ENCODE measurements around the gene HES4. TPM values are rescaled to one million over a fixed set of nuclear protein-coding genes. Genes with fewer than 3 reads are reported as not detected.

The HES4 gene
- total and polyA plus RNA-seq, 2 donors (not counting 3 experiments of a cell fraction or from before 2014, with no cell fraction given), result 30.5 to 37.6 TPM

- Histone ChIP-seq H3K4me2 (ENCODE audit: insufficient read depth, low read length) (no peak overlapping the region), H3K36me3 (ENCODE audit: control insufficient read depth in 2 of 2, extremely low read depth in 1 of 2, insufficient read depth in 2 of 2, low read length in 2 of 2) (peaks cover 0 to 16% of the 10 kb centered on the region in 2 experiments), H3K9me3 (replicated peaks; ENCODE audit: control insufficient read depth, insufficient read depth, low read length) (no peaks in the 10 kb centered on the region), H3K9me1 (replicated peaks; ENCODE audit: control insufficient read depth, extremely low read depth, insufficient read depth, low read length) (no peaks in the 10 kb centered on the region), H3K4me1 (ENCODE audit: control insufficient read depth, extremely low read depth, insufficient read depth, low read length) (peaks cover 7% of the 10 kb centered on the region), H3K4me3 (replicated peaks in 1 of 3; ENCODE audit: insufficient read depth in 1 of 3, low read depth in 1 of 3, low read length in 3 of 3) (no peak overlapping the region), H3K79me2 (ENCODE audit: control insufficient read depth, insufficient read depth, low read length) (no peaks in the 10 kb centered on the region), H2AFZ (ENCODE audit: low read depth, low read length) (no peak overlapping the region), H4K20me1 (replicated peaks; ENCODE audit: control insufficient read depth, extremely low read depth, insufficient read depth, low read length) (no peaks in the 10 kb centered on the region), H3K9ac (replicated peaks; ENCODE audit: extremely low read depth, insufficient read depth, low read length) (no peak overlapping the region), H3K27me3 (ENCODE audit: control insufficient read depth in 2 of 2, insufficient read depth in 2 of 2, low read length in 2 of 2) (no peaks in the 10 kb centered on the region), H3K27ac (ENCODE audit: insufficient read depth, low read depth, low read length) (no peak overlapping the region)
- ChIA-PET POLR2A (no interaction called here), CTCF (no interaction called here)
- dilution Hi-C loops (cut with MboI; ENCODE audit: extremely low pct_ligation_motif_present, low sequenced_read_pairs) (no loop called here), intact Hi-C loops (cut with micrococcal nuclease) (no loop called here)
- no TSS peak for BruUV-seq (replicated peaks)
- DNase-seq (ENCODE audit: low read depth, low spot score) (no peak), FAIRE-seq (no peak)
- TF ChIP-seq CTCF (IDR thresholded peaks at IDR 0.05; ENCODE audit: extremely low read depth in 1 of 2, insufficient read depth in 1 of 2, low read depth in 1 of 2, low read length in 2 of 2) (no peak), POLR2A (IDR thresholded peaks at IDR 0.05; ENCODE audit: low read depth, low read length) (no peak)
Observed at GRCh38 chr1:1043411-1043810, 43.5 kb upstream of the HES4 start.

DNA sequence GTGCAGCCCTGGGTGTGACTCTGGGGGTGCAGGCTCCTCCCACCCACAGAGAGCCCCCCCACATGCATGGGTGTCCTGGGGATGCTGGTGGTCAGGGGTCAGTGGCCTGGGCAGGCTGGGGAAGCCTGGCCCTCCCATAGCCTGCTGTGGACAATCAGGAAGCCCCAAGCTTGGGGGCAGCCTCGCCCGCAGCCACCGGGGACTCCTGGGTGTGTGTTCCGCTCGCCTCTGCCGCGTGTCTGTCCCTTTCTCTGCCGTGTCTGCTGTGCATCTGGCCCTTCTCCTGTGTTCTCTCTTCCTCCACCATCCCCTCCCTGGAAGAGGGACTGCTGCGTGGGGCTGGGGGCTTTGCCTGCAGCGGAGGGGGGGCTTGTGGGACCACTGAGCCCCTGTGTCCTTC is 42.9 kb upstream of the HES4 start:
- no TSS peak for BruUV-seq (replicated peaks)
- no peak overlapping the region for H3K9ac ChIP-seq (replicated peaks; ENCODE audit: extremely low read depth, insufficient read depth, low read length)
- H4K20me1 ChIP-seq (replicated peaks; ENCODE audit: control insufficient read depth, extremely low read depth, insufficient read depth, low read length), result no peaks in the 10 kb centered on the region
- H3K27me3 ChIP-seq (ENCODE audit: control insufficient read depth in 2 of 2, insufficient read depth in 2 of 2, low read length in 2 of 2), result no peaks in the 10 kb centered on the region
- intact Hi-C loops (cut with micrococcal nuclease), result no loop called here
- H3K27ac ChIP-seq (ENCODE audit: insufficient read depth, low read depth, low read length), result no peak overlapping the region
- no peak overlapping the region for H3K4me3 ChIP-seq (replicated peaks in 1 of 3; ENCODE audit: insufficient read depth in 1 of 3, low read depth in 1 of 3, low read length in 3 of 3)
- peaks cover 0 to 16% of the 10 kb centered on the region in 2 experiments for H3K36me3 ChIP-seq (ENCODE audit: control insufficient read depth in 2 of 2, extremely low read depth in 1 of 2, insufficient read depth in 2 of 2, low read length in 2 of 2)
- dilution Hi-C loops (cut with MboI; ENCODE audit: extremely low pct_ligation_motif_present, low sequenced_read_pairs), result no loop called here
- ChIA-PET CTCF (no interaction called here), POLR2A (no interaction called here)
- H2AFZ ChIP-seq (ENCODE audit: low read depth, low read length), result no peak overlapping the region
- no peaks in the 10 kb centered on the region for H3K9me3 ChIP-seq (replicated peaks; ENCODE audit: control insufficient read depth, insufficient read depth, low read length)
- H3K4me1 ChIP-seq (ENCODE audit: control insufficient read depth, extremely low read depth, insufficient read depth, low read length), result peaks cover 7% of the 10 kb centered on the region
- H3K79me2 ChIP-seq (ENCODE audit: control insufficient read depth, insufficient read depth, low read length), result no peaks in the 10 kb centered on the region
- DNase-seq (ENCODE audit: low read depth, low spot score), result no peak
- TF ChIP-seq CTCF (IDR thresholded peaks at IDR 0.05; ENCODE audit: extremely low read depth in 1 of 2, insufficient read depth in 1 of 2, low read depth in 1 of 2, low read length in 2 of 2) (no peak), POLR2A (IDR thresholded peaks at IDR 0.05; ENCODE audit: low read depth, low read length) (no peak), POLR2AphosphoS5 (IDR thresholded peaks at IDR 0.05; ENCODE audit: insufficient read depth, low read depth, low read length) (no peak), GATA2 (IDR thresholded peaks at IDR 0.05; ENCODE audit: insufficient read depth, insufficient read length, low read depth, low read length) (no peak), JUN (IDR thresholded peaks at IDR 0.05; ENCODE audit: borderline replicate concordance, insufficient read depth, insufficient read length, low read depth) (no peak), MYC (IDR thresholded peaks at IDR 0.05; ENCODE audit: low read depth, low read length) (no peak), FOS (IDR thresholded peaks at IDR 0.05; ENCODE audit: borderline replicate concordance, insufficient read depth, low read length) (no peak), EZH2 (IDR thresholded peaks at IDR 0.05; ENCODE audit: borderline replicate concordance, low read depth, low read length, severe bottlenecking) (no peak)
- TF ChIP-seq, protein P1, sequence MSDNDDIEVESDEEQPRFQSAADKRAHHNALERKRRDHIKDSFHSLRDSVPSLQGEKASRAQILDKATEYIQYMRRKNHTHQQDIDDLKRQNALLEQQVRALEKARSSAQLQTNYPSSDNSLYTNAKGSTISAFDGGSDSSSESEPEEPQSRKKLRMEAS (IDR thresholded peaks at IDR 0.05; ENCODE audit: insufficient read depth, insufficient read length), result no peak
- FAIRE-seq, result no peak
- no peaks in the 10 kb centered on the region for H3K9me1 ChIP-seq (replicated peaks; ENCODE audit: control insufficient read depth, extremely low read depth, insufficient read depth, low read length)
- H3K4me2 ChIP-seq (ENCODE audit: insufficient read depth, low read length), result no peak overlapping the region
